Activated T-helper 9 cell treated with anti-CD3 and anti-CD28 coated beads, Interleukin-2, amount 50 U/mL, for 16 hours (primary cell): ENCODE data around the gene CRISP3.
"Not testable (repeated sequence)": the region's sequence is repeated elsewhere in the genome, so short reads cannot be mapped to it uniquely, and the experiment has no call there.

Experiments used
- DNase-seq: peaks from one replicate; pipeline ENCODE4 v3.0.0-alpha.2; 2020; ENCODE audit warnings: low read depth

The CRISP3 gene

GRCh38 chr6:49744259-49744658 is at the start of gene CRISP3:
TSS of gene CRISP3 (minus strand) at chr6:49744388. CDS start at chr6:49744367, 21 bp downstream.
- no peak for DNase-seq

- no peak for DNase-seq
These were observed 46.2 kb upstream of the CRISP3 start for GRCh38 chr6:49790341-49790740.

GRCh38 chr6:49787176-49787575 is 43.0 kb upstream of the CRISP3 start, which contains the start of gene PGK2:
TSS of gene PGK2 (minus strand) at chr6:49787285. CDS start at chr6:49787187, 98 bp downstream.
- no peak for DNase-seq

GRCh38 chr6:49784272-49784671 is 40.1 kb upstream of the CRISP3 start:
- DNase-seq = no peak

GRCh38 chr6:49782725-49783124 is 38.5 kb upstream of the CRISP3 start:
- no peak for DNase-seq

GRCh38 chr6:49782293-49782692 is 38.1 kb upstream of the CRISP3 start:
- no peak for DNase-seq

- DNase-seq = no peak
These were observed 32.3 kb upstream of the CRISP3 start for GRCh38 chr6:49776444-49776843.

GRCh38 chr6:49775043-49775442 is 30.9 kb upstream of the CRISP3 start:
- no peak for DNase-seq

- DNase-seq = no peak
These were observed 28.1 kb upstream of the CRISP3 start for GRCh38 chr6:49772285-49772684.

- no peak for DNase-seq
These were observed 22.6 kb upstream of the CRISP3 start for GRCh38 chr6:49766762-49767161.

GRCh38 chr6:49764571-49765236 is 20.5 kb upstream of the CRISP3 start:
- DNase-seq = no peak

GRCh38 chr6:49743429-49743828 is 759 bp downstream of the CRISP3 start:
- DNase-seq = no peak

GRCh38 chr6:49739423-49739822 is 4.8 kb downstream of the CRISP3 start:
- no peak for DNase-seq

GRCh38 chr6:49736017-49736508 is 8.1 kb downstream of the CRISP3 start:
- DNase-seq = no peak

GRCh38 chr6:49733680-49734079 is 10.5 kb downstream of the CRISP3 start:
- no peak for DNase-seq

GRCh38 chr6:49732781-49733180 is 11.4 kb downstream of the CRISP3 start:
- no peak for DNase-seq

GRCh38 chr6:49730251-49730650 is 13.9 kb downstream of the CRISP3 start:
- DNase-seq = no peak

- not testable (repeated sequence) for DNase-seq
These were observed 20.3 kb downstream of the CRISP3 start for GRCh38 chr6:49723917-49724316.

GRCh38 chr6:49721297-49721696 is 22.9 kb downstream of the CRISP3 start:
- DNase-seq = no peak

- DNase-seq = no peak
These were observed 23.8 kb downstream of the CRISP3 start for GRCh38 chr6:49720372-49720771.

- DNase-seq = no peak
These were observed 30.8 kb downstream of the CRISP3 start, which contains the start of gene CRISP2 for GRCh38 chr6:49713346-49713745. TSS of gene CRISP2 (minus strand) at chr6:49713543. CDS start at chr6:49709196, 4,347 bp downstream.

- no peak for DNase-seq
These were observed 45.7 kb downstream of the CRISP3 start for GRCh38 chr6:49698478-49698877.

GRCh38 chr6:49693512-49693911 is 50.7 kb downstream of the CRISP3 start:
- DNase-seq = no peak

- DNase-seq = no peak
These were observed 51.7 kb downstream of the CRISP3 start for GRCh38 chr6:49692534-49692933.
